ENCODE data around the gene UBA52. TPM values are rescaled to one million over a fixed set of nuclear protein-coding genes. Genes with fewer than 3 reads are reported as not detected.
A peak's percentile ranks its signal among the peaks of the same experiment; 100 is the strongest.

The UBA52 gene
- total RNA-seq, 1 donor from 2014 or later: 747 TPM

DNA sequence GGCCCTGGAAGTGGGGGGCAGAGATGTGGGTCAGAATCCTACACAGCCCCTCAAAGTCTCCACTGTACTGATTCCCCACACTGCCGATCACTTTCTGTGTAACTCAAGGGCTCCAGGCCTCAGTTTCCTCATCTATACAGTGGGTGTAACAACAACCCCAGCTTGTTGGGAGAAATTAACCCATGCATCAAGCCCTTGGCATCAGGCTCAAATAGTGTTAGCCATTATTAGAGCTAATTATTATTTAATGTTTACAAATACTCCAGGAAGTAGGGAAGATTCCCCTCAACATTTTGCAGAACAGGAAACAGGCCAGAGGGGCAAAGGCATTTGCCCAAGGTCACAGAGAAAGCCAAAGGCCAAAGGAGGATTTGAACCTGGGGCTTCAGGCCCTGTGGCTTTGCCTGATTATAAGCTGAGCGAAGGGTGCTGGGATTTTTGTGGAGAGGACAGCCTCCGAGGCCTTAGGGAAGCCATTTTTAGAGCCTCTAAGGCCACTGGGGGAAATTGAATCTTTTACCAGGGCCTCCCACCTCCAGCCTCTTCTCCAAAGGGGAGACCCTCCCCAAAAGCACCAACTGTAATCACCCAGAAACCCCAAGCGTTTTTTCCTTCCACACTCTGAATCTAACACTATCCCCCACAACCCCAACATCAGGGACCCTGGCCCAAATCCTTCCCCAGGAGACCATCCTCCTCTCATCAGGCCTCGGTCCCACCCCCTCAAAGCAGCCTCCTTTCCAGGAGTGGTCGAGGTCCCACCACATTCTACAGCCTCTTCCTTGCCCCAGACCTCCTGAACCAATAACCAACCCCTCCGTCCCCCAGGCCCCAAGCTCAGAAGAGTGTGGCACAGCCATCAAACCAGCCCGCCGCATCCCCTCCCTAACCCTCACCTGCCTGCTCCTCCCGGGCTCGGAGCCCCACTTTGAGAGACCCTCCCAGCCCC, 29.4 kb upstream of the UBA52 start:
- TF ChIP-seq POLR2A (IDR thresholded peaks at IDR 0.05) (no peak), POLR2AphosphoS5 (IDR thresholded peaks at IDR 0.05; ENCODE audit: insufficient read depth in 1 of 2, low read depth in 1 of 2) (no peak)
- TF ChIP-seq, protein P1, sequence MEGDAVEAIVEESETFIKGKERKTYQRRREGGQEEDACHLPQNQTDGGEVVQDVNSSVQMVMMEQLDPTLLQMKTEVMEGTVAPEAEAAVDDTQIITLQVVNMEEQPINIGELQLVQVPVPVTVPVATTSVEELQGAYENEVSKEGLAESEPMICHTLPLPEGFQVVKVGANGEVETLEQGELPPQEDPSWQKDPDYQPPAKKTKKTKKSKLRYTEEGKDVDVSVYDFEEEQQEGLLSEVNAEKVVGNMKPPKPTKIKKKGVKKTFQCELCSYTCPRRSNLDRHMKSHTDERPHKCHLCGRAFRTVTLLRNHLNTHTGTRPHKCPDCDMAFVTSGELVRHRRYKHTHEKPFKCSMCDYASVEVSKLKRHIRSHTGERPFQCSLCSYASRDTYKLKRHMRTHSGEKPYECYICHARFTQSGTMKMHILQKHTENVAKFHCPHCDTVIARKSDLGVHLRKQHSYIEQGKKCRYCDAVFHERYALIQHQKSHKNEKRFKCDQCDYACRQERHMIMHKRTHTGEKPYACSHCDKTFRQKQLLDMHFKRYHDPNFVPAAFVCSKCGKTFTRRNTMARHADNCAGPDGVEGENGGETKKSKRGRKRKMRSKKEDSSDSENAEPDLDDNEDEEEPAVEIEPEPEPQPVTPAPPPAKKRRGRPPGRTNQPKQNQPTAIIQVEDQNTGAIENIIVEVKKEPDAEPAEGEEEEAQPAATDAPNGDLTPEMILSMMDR (IDR thresholded peaks at IDR 0.05): no peak
- no peak for DNase-seq (ENCODE audit: extremely low spot score in 2 of 2)
- H3K4me1 ChIP-seq: peaks cover 18% of the 10 kb centered on the region
- H3K36me3 ChIP-seq: peaks cover 0 to 30% of the 10 kb centered on the region in 2 donors
- H3K27me3 ChIP-seq: no peaks in the 10 kb centered on the region
- intact Hi-C loops (cut with DNase I): no loop called here
- no peaks in the 10 kb centered on the region for H3K9me3 ChIP-seq
- H3K27ac ChIP-seq: peak overlapping the region; percentile 94
- peak overlapping the region; percentile 81 to 98 for H3K4me3 ChIP-seq

DNA sequence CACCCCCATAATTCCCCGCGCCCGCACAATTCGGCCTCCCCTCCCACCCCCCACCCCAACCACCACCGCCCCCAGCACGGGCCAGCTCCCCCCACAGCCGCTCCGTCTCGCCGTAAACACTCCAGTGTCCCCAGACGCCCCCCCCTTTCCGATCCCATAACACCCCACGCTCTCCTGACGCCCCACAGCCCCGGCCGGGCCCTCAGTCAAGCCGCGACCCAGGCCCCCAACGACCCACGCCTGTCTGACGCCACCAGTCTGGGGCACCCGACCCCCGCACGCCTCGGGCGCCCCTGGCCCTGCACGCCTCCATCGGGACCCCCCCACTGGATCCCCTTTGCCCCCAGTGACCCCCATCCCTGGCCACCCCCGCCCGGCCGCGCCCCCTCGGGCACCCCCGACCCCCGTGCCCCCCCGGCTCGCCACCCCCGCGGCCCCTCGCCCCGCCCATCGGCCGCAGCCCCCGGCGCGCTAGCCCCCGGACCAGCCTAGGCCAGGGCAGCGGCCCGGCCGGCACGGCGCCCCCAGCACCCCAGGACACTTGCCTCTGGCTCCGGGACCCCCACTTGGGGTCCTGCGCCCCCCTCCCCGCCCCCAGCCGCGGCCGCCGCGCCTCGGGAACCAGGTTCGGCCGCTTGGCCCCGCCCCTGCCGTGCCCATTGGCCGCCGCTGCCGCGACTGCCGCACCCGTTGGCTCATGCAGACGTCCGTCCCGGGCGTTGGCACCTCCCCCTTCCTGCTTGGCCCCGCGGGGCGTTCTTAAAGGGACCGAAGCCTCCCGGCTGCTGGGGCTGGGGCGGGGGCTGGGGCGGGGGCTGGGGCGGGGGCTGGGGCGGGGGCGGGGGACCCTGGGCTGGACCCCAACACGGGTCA, 28.5 kb upstream of the UBA52 start, which contains the start of gene FKBP8:
Gene FKBP8 (minus strand): TSS at position 633 of the 873 bp plus-strand sequence. CDS start 1,603 bp downstream, outside the sequence.
- intact Hi-C loops (cut with DNase I): no loop called here
- TF ChIP-seq POLR2A (IDR thresholded peaks at IDR 0.05) (no peak), POLR2AphosphoS5 (IDR thresholded peaks at IDR 0.05; ENCODE audit: insufficient read depth in 1 of 2, low read depth in 1 of 2) (no peak)
- TF ChIP-seq, protein P1 (IDR thresholded peaks at IDR 0.05): no peak
- Histone ChIP-seq H3K9me3 (no peaks in the 10 kb centered on the region), H3K4me1 (peaks cover 18% of the 10 kb centered on the region), H3K27me3 (no peaks in the 10 kb centered on the region), H3K27ac (peak within 1 kb of the TSS; percentile 94), H3K36me3 (peaks cover 0 to 27% of the 10 kb centered on the region in 2 donors), H3K4me3 (peak within 1 kb of the TSS; percentile 81 to 98)
- no peak for DNase-seq (ENCODE audit: extremely low spot score in 2 of 2)

DNA sequence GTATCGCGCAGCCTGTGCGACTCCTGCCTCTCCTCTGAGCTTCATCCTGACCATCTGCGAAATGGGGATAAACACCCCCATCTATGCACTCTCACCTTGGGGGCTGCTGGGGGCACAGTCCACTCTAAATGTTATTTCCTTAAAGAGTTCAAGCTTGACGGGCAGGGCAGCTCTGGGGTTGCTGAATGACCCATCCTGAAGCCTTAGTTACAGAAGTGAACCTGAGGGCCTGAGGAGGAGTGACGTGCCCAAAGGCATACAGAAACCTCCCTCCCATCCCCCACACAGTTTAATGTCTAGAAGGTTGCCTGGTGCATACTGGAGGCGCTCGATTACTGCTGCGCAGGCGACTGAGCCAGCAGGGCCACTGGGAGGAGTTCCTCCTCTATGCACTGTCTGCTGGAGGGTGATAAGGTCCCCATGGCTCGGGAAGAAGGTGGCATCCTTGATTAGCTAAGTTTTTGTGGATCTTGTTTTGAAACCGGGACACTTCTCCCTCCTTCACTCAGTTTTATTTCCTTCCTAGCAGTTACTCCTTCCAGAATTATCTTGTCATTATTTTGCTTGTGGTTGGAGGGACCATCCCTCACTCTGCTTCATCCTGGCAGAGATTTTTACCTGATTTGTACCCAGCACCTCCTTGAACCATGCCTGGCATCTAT, 27.7 kb upstream of the UBA52 start:
- Histone ChIP-seq H3K27me3 (no peaks in the 10 kb centered on the region), H3K4me1 (peaks cover 18% of the 10 kb centered on the region), H3K4me3 (peak overlapping the region; percentile 81 to 98), H3K9me3 (no peaks in the 10 kb centered on the region), H3K27ac (peak overlapping the region; percentile 94), H3K36me3 (peaks cover 0 to 27% of the 10 kb centered on the region in 2 donors)
- intact Hi-C loops (cut with DNase I): no loop called here
- no peak for DNase-seq (ENCODE audit: extremely low spot score in 2 of 2)
- TF ChIP-seq, protein P1 (IDR thresholded peaks at IDR 0.05): no peak
- TF ChIP-seq POLR2A (IDR thresholded peaks at IDR 0.05) (no peak), POLR2AphosphoS5 (IDR thresholded peaks at IDR 0.05; ENCODE audit: insufficient read depth in 1 of 2, low read depth in 1 of 2) (no peak)

DNA sequence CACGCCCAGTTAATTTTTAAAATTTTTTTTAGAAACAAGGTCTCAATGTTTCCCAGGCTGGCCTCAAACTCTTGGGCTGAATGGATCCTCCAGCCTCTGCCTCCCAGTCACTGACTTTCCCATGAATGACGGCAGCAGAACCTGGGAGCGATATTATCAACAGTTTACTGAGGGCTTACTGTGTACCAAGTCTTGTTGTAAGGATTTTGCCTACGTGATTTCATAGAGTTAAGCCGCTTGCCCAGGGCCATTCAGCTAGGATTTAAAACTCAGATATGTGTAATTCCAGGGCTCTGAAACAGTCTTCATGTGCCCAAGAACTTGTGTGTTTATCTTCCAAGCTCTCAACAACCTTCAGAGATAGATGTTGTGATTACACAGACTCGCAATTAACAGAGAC, 20.0 kb upstream of the UBA52 start:
- Histone ChIP-seq H3K27ac (no peak overlapping the region), H3K27me3 (no peaks in the 10 kb centered on the region), H3K4me3 (no peak overlapping the region), H3K4me1 (no peaks in the 10 kb centered on the region), H3K9me3 (no peaks in the 10 kb centered on the region), H3K36me3 (no peaks in the 10 kb centered on the region)
- intact Hi-C loops (cut with DNase I): no loop called here
- DNase-seq (ENCODE audit: extremely low spot score in 2 of 2): no peak
- TF ChIP-seq, protein P1 (IDR thresholded peaks at IDR 0.05): no peak
- TF ChIP-seq POLR2AphosphoS5 (IDR thresholded peaks at IDR 0.05; ENCODE audit: insufficient read depth in 1 of 2, low read depth in 1 of 2) (no peak), POLR2A (IDR thresholded peaks at IDR 0.05) (no peak)
